Neural cell (in vitro differentiated cells): ENCODE results near the gene SPATS2. TPM values are rescaled to one million over a fixed set of nuclear protein-coding genes. Genes with fewer than 3 reads are reported as not detected.
"Not testable (repeated sequence)": the region's sequence is repeated elsewhere in the genome, so short reads cannot be mapped to it uniquely, and the experiment has no call there.

Source experiments
- H2AFZ ChIP-seq: fragments of 200-600, 300-800 bp; sonication (generic), shearing (Covaris generic); 2 replicates; pipeline ENCODE4 v1.6.0; 2014; ENCODE audit warnings: low read depth, mild to moderate bottlenecking, antibody characterized with exemption, low read length, moderate library complexity
- H3F3A ChIP-seq: fragments of 200-600 bp; shearing (Covaris generic); 2 replicates; pipeline ENCODE4 v1.6.1; 2016; ENCODE audit warnings: mild to moderate bottlenecking, moderate library complexity, mixed read lengths, antibody characterized with exemption, low read length; ENCODE audit not compliant: insufficient read depth, poor library complexity, severe bottlenecking
- H3K27ac ChIP-seq: fragments of 200-600, 300-800 bp; sonication (generic), shearing (Covaris generic); 2 replicates; pipeline ENCODE4 v1.5.1; 2014; ENCODE audit warnings: mild to moderate bottlenecking, low read length, moderate library complexity
- H3K27me3 ChIP-seq: fragments of 300-800, 200-600 bp; sonication (generic), shearing (Covaris generic); 2 replicates; pipeline ENCODE4 v1.6.0; 2014; ENCODE audit warnings: mild to moderate bottlenecking, low read depth, low read length, moderate library complexity; ENCODE audit not compliant: insufficient read depth
- H3K36me3 ChIP-seq: fragments of 300-800, 200-600 bp; sonication (generic), shearing (Covaris generic); 2 replicates; pipeline ENCODE4 v1.5.1; 2014; ENCODE audit warnings: mild to moderate bottlenecking, antibody characterized with exemption, low read length, moderate library complexity; ENCODE audit not compliant: insufficient read depth
- H3K4me2 ChIP-seq: fragments of 300-800, 200-600 bp; sonication (generic), shearing (Covaris generic); 2 replicates; pipeline ENCODE4 v1.6.0; 2014; ENCODE audit warnings: mild to moderate bottlenecking, low read length
- H3K4me3 ChIP-seq: fragments of 300-800, 200-600 bp; sonication (generic), shearing (Covaris generic); 2 replicates; pipeline ENCODE4 v1.5.1; 2014; ENCODE audit warnings: mild to moderate bottlenecking, low read length, moderate library complexity
- H3K79me2 ChIP-seq: fragments of 200-600 bp; shearing (Covaris generic); replicated peaks from 2 replicates; pipeline ENCODE4 v1.6.0; 2014; ENCODE audit warnings: mild to moderate bottlenecking, low read length, moderate library complexity; ENCODE audit not compliant: insufficient read depth
- H3K9ac ChIP-seq: fragments of 300-800, 200-600 bp; sonication (generic), shearing (Covaris generic); 2 replicates; pipeline ENCODE4 v1.6.1; 2016; ENCODE audit warnings: mild to moderate bottlenecking, low read length, mixed read lengths
- H3K9me2 ChIP-seq: fragments of 200-600 bp; shearing (Covaris generic); 2 replicates; pipeline ENCODE4 v1.6.1; 2016; ENCODE audit warnings: mild to moderate bottlenecking, low read length, mixed read lengths; ENCODE audit not compliant: insufficient read depth
- H3K9me3 ChIP-seq: fragments of 200-600, 300-800 bp; sonication (generic), shearing (Covaris generic); 2 replicates; pipeline ENCODE4 v1.6.1; 2016; ENCODE audit warnings: mild to moderate bottlenecking, mixed run types, low read length, moderate library complexity, mixed read lengths
- H4K20me1 ChIP-seq: fragments of 200-600 bp; shearing (Covaris generic); 2 replicates; pipeline ENCODE4 v1.6.1; 2016; ENCODE audit warnings: mild to moderate bottlenecking, mixed run types; ENCODE audit not compliant: insufficient read depth
- CTCF ChIP-seq: fragments of 450-650 bp; IDR thresholded peaks from 2 replicates; pipeline ENCODE4 v1.5.1; 2014; ENCODE audit warnings: antibody characterized with exemption, mild to moderate bottlenecking, moderate library complexity; ENCODE audit not compliant: poor library complexity, severe bottlenecking
- EP300 ChIP-seq: fragments of 450-650 bp; conservative IDR thresholded peaks from 2 replicates; pipeline ENCODE4 v1.6.1; 2014; ENCODE audit warnings: antibody characterized with exemption, mild to moderate bottlenecking, moderate library complexity; ENCODE audit not compliant: poor library complexity, severe bottlenecking
- EZH2 ChIP-seq: fragments of 200-600, 300-800 bp; shearing (Covaris generic), sonication (generic); IDR thresholded peaks from 2 replicates; pipeline ENCODE4 v1.6.1; 2014; ENCODE audit warnings: antibody characterized with exemption, low read length, borderline replicate concordance, mild to moderate bottlenecking; ENCODE audit not compliant: insufficient read depth, poor library complexity, severe bottlenecking
- MXI1 ChIP-seq: fragments of 450-650 bp; conservative IDR thresholded peaks from 2 replicates; pipeline ENCODE4 v1.6.1; 2014; ENCODE audit warnings: antibody characterized with exemption, mild to moderate bottlenecking; ENCODE audit not compliant: poor library complexity, severe bottlenecking
- POLR2AphosphoS5 ChIP-seq: IDR thresholded peaks from 2 replicates; pipeline ENCODE4 v1.6.1; 2012
- RAD21 ChIP-seq: fragments of 450-650 bp; conservative IDR thresholded peaks from 2 replicates; pipeline ENCODE4 v1.6.1; 2014; ENCODE audit warnings: antibody characterized with exemption, mild to moderate bottlenecking, moderate library complexity
- SMC3 ChIP-seq: fragments of 450-650 bp; conservative IDR thresholded peaks from 2 replicates; pipeline ENCODE4 v1.6.1; 2014; ENCODE audit warnings: antibody characterized with exemption, mild to moderate bottlenecking, moderate library complexity; ENCODE audit not compliant: poor library complexity
- TAF1 ChIP-seq: IDR thresholded peaks from 2 replicates; pipeline ENCODE4 v1.6.1; 2012; ENCODE audit warnings: low read depth
- polyA plus RNA-seq: library from polyadenylated mRNA; depleted of rRNA; stranded (reverse); fragments of >200 nt; gene quantifications from 2 replicates; pipeline ENCODE4 v1.2.3, GENCODE V29; 2014
- TF ChIP-seq, protein P1 (sequence below): IDR thresholded peaks from 2 replicates; pipeline ENCODE4 v1.6.1; 2012; ENCODE audit warnings: borderline replicate concordance

Gene SPATS2
- polyA plus RNA-seq, 1 donor from 2014 or later: 58.4 TPM

GRCh38 chr12:49533331-49533730, 166.1 kb downstream of the SPATS2 start:
- TF ChIP-seq SMC3: no peak
- no peak for TF ChIP-seq RAD21
- TF ChIP-seq, protein P1, sequence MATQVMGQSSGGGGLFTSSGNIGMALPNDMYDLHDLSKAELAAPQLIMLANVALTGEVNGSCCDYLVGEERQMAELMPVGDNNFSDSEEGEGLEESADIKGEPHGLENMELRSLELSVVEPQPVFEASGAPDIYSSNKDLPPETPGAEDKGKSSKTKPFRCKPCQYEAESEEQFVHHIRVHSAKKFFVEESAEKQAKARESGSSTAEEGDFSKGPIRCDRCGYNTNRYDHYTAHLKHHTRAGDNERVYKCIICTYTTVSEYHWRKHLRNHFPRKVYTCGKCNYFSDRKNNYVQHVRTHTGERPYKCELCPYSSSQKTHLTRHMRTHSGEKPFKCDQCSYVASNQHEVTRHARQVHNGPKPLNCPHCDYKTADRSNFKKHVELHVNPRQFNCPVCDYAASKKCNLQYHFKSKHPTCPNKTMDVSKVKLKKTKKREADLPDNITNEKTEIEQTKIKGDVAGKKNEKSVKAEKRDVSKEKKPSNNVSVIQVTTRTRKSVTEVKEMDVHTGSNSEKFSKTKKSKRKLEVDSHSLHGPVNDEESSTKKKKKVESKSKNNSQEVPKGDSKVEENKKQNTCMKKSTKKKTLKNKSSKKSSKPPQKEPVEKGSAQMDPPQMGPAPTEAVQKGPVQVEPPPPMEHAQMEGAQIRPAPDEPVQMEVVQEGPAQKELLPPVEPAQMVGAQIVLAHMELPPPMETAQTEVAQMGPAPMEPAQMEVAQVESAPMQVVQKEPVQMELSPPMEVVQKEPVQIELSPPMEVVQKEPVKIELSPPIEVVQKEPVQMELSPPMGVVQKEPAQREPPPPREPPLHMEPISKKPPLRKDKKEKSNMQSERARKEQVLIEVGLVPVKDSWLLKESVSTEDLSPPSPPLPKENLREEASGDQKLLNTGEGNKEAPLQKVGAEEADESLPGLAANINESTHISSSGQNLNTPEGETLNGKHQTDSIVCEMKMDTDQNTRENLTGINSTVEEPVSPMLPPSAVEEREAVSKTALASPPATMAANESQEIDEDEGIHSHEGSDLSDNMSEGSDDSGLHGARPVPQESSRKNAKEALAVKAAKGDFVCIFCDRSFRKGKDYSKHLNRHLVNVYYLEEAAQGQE: no peak
- TF ChIP-seq EZH2: no peak
- TF ChIP-seq POLR2AphosphoS5: no peak
- no peak for TF ChIP-seq CTCF
- no peak for TF ChIP-seq EP300
- TF ChIP-seq TAF1: no peak
- TF ChIP-seq MXI1: no peak
- no peaks in the 10 kb centered on the region for H3K9me3 ChIP-seq
- H2AFZ ChIP-seq: no peak overlapping the region
- no peaks in the 10 kb centered on the region for H4K20me1 ChIP-seq
- no peaks in the 10 kb centered on the region for H3F3A ChIP-seq
- H3K9me2 ChIP-seq: no peaks in the 10 kb centered on the region
- H3K4me3 ChIP-seq: no peak overlapping the region
- H3K36me3 ChIP-seq: no peaks in the 10 kb centered on the region
- H3K4me2 ChIP-seq: no peak overlapping the region
- no peaks in the 10 kb centered on the region for H3K79me2 ChIP-seq
- peaks cover 22% of the 10 kb centered on the region for H3K27me3 ChIP-seq
- no peak overlapping the region for H3K27ac ChIP-seq
- no peak overlapping the region for H3K9ac ChIP-seq

DNA sequence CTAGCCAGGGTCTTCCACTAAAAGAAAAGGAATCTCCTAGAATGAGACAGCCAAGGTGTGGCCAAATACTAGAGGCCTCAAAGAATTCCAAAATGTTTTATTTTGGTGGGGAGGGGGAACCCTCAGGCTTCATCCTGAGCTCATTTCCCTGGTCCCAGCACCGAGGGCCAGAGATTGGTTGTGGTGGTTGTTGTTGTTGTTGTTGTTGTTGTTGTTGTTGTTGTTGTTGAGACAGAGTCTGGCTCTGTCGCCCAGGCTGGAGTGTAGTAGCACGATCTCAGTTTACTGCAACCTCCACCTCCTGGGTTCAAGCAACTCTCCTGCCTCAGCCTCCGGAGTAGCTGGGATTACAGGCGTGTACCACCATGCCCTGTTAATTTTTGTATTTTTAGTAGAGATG, 166.9 kb downstream of the SPATS2 start:
- not testable (repeated sequence) for H3K9ac ChIP-seq, H2AFZ ChIP-seq, H3K9me3 ChIP-seq, H3K4me2 ChIP-seq, H3K4me3 ChIP-seq, H3K9me2 ChIP-seq, H3K36me3 ChIP-seq, H4K20me1 ChIP-seq, H3K79me2 ChIP-seq, H3K27ac ChIP-seq, H3F3A ChIP-seq
- peaks cover 28% of the 10 kb centered on the region for H3K27me3 ChIP-seq

- H3K9ac ChIP-seq: no peak overlapping the region
- no peaks in the 10 kb centered on the region for H3K79me2 ChIP-seq
- no peaks in the 10 kb centered on the region for H3K9me3 ChIP-seq
- no peak overlapping the region for H3K27ac ChIP-seq
- H3K4me2 ChIP-seq: no peak overlapping the region
- H4K20me1 ChIP-seq: no peaks in the 10 kb centered on the region
- H3K4me3 ChIP-seq: no peak overlapping the region
- H3K9me2 ChIP-seq: no peaks in the 10 kb centered on the region
- no peaks in the 10 kb centered on the region for H3F3A ChIP-seq
- TF ChIP-seq RAD21: no peak
- no peak for TF ChIP-seq TAF1
- TF ChIP-seq EZH2: no peak
- TF ChIP-seq MXI1: no peak
- TF ChIP-seq EP300: no peak
- TF ChIP-seq POLR2AphosphoS5: no peak
- TF ChIP-seq, protein P1: no peak
- TF ChIP-seq CTCF: no peak
- TF ChIP-seq SMC3: no peak
- no peak overlapping the region for H2AFZ ChIP-seq
- H3K36me3 ChIP-seq: no peaks in the 10 kb centered on the region
- peaks cover 34% of the 10 kb centered on the region for H3K27me3 ChIP-seq
Measured at GRCh38 chr12:49534731-49535278, 167.5 kb downstream of the SPATS2 start.
